IMR-90 (cell line): ENCODE data around the gene UNC93A. TPM values are rescaled to one million over a fixed set of nuclear protein-coding genes. Genes with fewer than 3 reads are reported as not detected.

Experiments
- ATAC-seq: fragments of 200-7000 bp; cut with Tn5 transposase; 2 replicates; pipeline ENCODE4 v1.9.1; 2020; ENCODE audit warnings: low read depth, mild to moderate bottlenecking, moderate library complexity
- BruUV-seq: library from RNA; stranded (reverse); fragments of 400-500 nt; replicated peaks from 2 replicates; lab custom pipeline; 2021; lab: Mats Ljungman, UMichigan
- CTCF ChIA-PET: fragments of 300-600 bp; formaldehyde crosslinking; extraction: SDS; loops from one replicate; lab custom pipeline; 2021; ENCODE audit warnings: antibody characterized with exemption; lab: Yijun Ruan, JAX
- POLR2A ChIA-PET: fragments of 300-600 bp; sonication (Branson Sonifier 250); formaldehyde crosslinking; loops from one replicate; lab custom pipeline; 2022; ENCODE audit warnings: antibody characterized with exemption; ENCODE audit not compliant: unreplicated experiment; lab: Charles Lee
- DNase-seq: peaks from one replicate; pipeline ENCODE4 v3.0.0; 2013
- H2AFZ ChIP-seq: replicated peaks from 2 replicates; pipeline ENCODE3; 2013; ENCODE audit warnings: low read length, mild to moderate bottlenecking; ENCODE audit not compliant: poor library complexity
- H2AK5ac ChIP-seq: 2 replicates; pipeline ENCODE4 v1.6.1; 2013; ENCODE audit warnings: low read depth, low read length, inconsistent platforms
- H2AK9ac ChIP-seq: replicated peaks from 2 replicates; pipeline ENCODE3; 2013; ENCODE audit warnings: mild to moderate bottlenecking, low read depth, low read length, moderate library complexity; ENCODE audit not compliant: poor library complexity
- H2BK120ac ChIP-seq: 2 replicates; pipeline ENCODE4 v1.6.1; 2013; ENCODE audit warnings: low read depth, low read length, inconsistent platforms
- H2BK15ac ChIP-seq: 3 replicates; pipeline ENCODE4 v1.6.1; 2013; ENCODE audit warnings: low read depth, low read length, inconsistent platforms
- H2BK20ac ChIP-seq: 2 replicates; pipeline ENCODE4 v1.6.1; 2013; ENCODE audit warnings: low read depth, mild to moderate bottlenecking, inconsistent platforms, low read length, moderate library complexity
- H2BK5ac ChIP-seq: 2 replicates; pipeline ENCODE4 v1.6.1; 2013; ENCODE audit warnings: mild to moderate bottlenecking, low read depth, low read length, inconsistent platforms; ENCODE audit not compliant: poor library complexity, severe bottlenecking
- H3K14ac ChIP-seq: replicated peaks from 2 replicates; pipeline ENCODE4 v1.6.1; 2013; ENCODE audit warnings: low read depth, low read length, inconsistent platforms
- H3K18ac ChIP-seq: 2 replicates; pipeline ENCODE4 v1.6.1; 2013; ENCODE audit warnings: low read depth, low read length, control low read depth
- H3K23ac ChIP-seq: 2 replicates; pipeline ENCODE4 v1.6.1; 2013; ENCODE audit warnings: low read depth, low read length, inconsistent platforms
- H3K27ac ChIP-seq: 2 replicates; pipeline ENCODE4 v1.5.1; 2013; ENCODE audit warnings: mild to moderate bottlenecking, control low read depth, low read length; ENCODE audit not compliant: insufficient read depth
- H3K27me3 ChIP-seq: 2 replicates; pipeline ENCODE4 v1.6.1; 2013; ENCODE audit warnings: low read length; ENCODE audit not compliant: control insufficient read depth, insufficient read depth
- H3K36me3 ChIP-seq: 2 replicates; pipeline ENCODE4 v1.6.1; 2013; ENCODE audit warnings: low read length, mixed read lengths; ENCODE audit not compliant: control insufficient read depth, insufficient read depth
- H3K4ac ChIP-seq: 2 replicates; pipeline ENCODE4 v1.6.1; 2013; ENCODE audit warnings: low read depth, low read length, inconsistent platforms
- H3K4me1 ChIP-seq: 2 replicates; pipeline ENCODE4 v1.6.1; 2013; ENCODE audit warnings: low read length, mixed read lengths; ENCODE audit not compliant: control insufficient read depth, insufficient read depth
- H3K4me2 ChIP-seq: 2 replicates; pipeline ENCODE4 v1.6.1; 2013; ENCODE audit warnings: low read depth, mild to moderate bottlenecking, control low read depth, low read length, moderate library complexity
- H3K4me3 ChIP-seq: 2 replicates; pipeline ENCODE4 v1.5.1; 2013; ENCODE audit warnings: low read depth, mild to moderate bottlenecking, control low read depth, low read length, moderate library complexity; ENCODE audit not compliant: insufficient read depth
- H3K56ac ChIP-seq: 2 replicates; pipeline ENCODE4 v1.6.1; 2013; ENCODE audit warnings: low read length, inconsistent platforms; ENCODE audit not compliant: insufficient read depth; ENCODE audit errors: extremely low read depth
- H3K79me1 ChIP-seq, 2 experiments: 2 replicates each; pipeline ENCODE4 v1.6.1; 2013; ENCODE audit warnings: low read length in 2 of 2, inconsistent platforms in 1 of 2, low read depth in 1 of 2
- H3K9ac ChIP-seq: 2 replicates; pipeline ENCODE4 v1.6.1; 2013; ENCODE audit warnings: low read depth, low read length, control low read depth
- H3K9me1 ChIP-seq: 2 replicates; pipeline ENCODE4 v1.6.1; 2013; ENCODE audit warnings: low read length, inconsistent platforms; ENCODE audit not compliant: insufficient read depth
- H3K9me3 ChIP-seq: 2 replicates; pipeline ENCODE4 v1.6.1; 2013; ENCODE audit warnings: low read length; ENCODE audit not compliant: control insufficient read depth, insufficient read depth
- H4K20me1 ChIP-seq: 2 replicates; pipeline ENCODE4 v1.6.1; 2013; ENCODE audit warnings: low read length, inconsistent platforms; ENCODE audit not compliant: insufficient read depth
- H4K5ac ChIP-seq: 2 replicates; pipeline ENCODE4 v1.6.1; 2013; ENCODE audit warnings: mild to moderate bottlenecking, low read depth, low read length, control low read depth
- H4K8ac ChIP-seq, 2 experiments: 2 replicates each; pipeline ENCODE4 v1.6.1; 2013; ENCODE audit warnings: low read depth in 2 of 2, low read length in 2 of 2, control low read depth in 1 of 2, inconsistent platforms in 1 of 2
- H4K91ac ChIP-seq: 2 replicates; pipeline ENCODE4 v1.6.1; 2013; ENCODE audit warnings: low read depth, low read length, inconsistent platforms; ENCODE audit not compliant: insufficient read depth
- BHLHE40 ChIP-seq: fragments of 150-350 bp; IDR thresholded peaks from 2 replicates; pipeline ENCODE4 v1.6.1; 2016; ENCODE audit warnings: mild to moderate bottlenecking, low read depth, low read length
- CEBPB ChIP-seq: IDR thresholded peaks from 2 replicates; pipeline ENCODE4 v1.6.1; 2012; ENCODE audit warnings: low read depth, low read length, improper control_type of control experiment
- CHD1 ChIP-seq: IDR thresholded peaks from 2 replicates; pipeline ENCODE4 v1.6.1; 2012; ENCODE audit warnings: low read depth, low read length, improper control_type of control experiment
- ELK1 ChIP-seq: fragments of 150-350 bp; IDR thresholded peaks from 2 replicates; pipeline ENCODE4 v1.6.1; 2016; ENCODE audit warnings: low read depth, mild to moderate bottlenecking, low read length, moderate library complexity, borderline replicate concordance
- FOS ChIP-seq: fragments of 150-350 bp; IDR thresholded peaks from 2 replicates; pipeline ENCODE4 v1.6.1; 2016; ENCODE audit warnings: low read depth, low read length
- MAFK ChIP-seq: IDR thresholded peaks from 2 replicates; pipeline ENCODE4 v1.6.1; 2012; ENCODE audit warnings: low read depth, low read length, improper control_type of control experiment
- MAZ ChIP-seq: IDR thresholded peaks from 2 replicates; pipeline ENCODE4 v1.6.1; 2012; ENCODE audit warnings: low read depth, mild to moderate bottlenecking, low read length, improper control_type of control experiment, moderate library complexity, borderline replicate concordance
- MXI1 ChIP-seq: IDR thresholded peaks from 2 replicates; pipeline ENCODE4 v1.6.1; 2012; ENCODE audit warnings: low read depth, mild to moderate bottlenecking, low read length, moderate library complexity, borderline replicate concordance
- NFE2L2 ChIP-seq: fragments of 150-350 bp; IDR thresholded peaks from 2 replicates; pipeline ENCODE4 v1.6.1; 2016; ENCODE audit warnings: low read depth, mild to moderate bottlenecking, low read length
- POLR2A ChIP-seq: IDR thresholded peaks from 2 replicates; pipeline ENCODE4 v1.6.1; 2012; ENCODE audit warnings: mild to moderate bottlenecking, low read depth, low read length
- RAD21 ChIP-seq: IDR thresholded peaks from 2 replicates; pipeline ENCODE4 v1.6.1; 2012; ENCODE audit warnings: low read length, improper control_type of control experiment
- RCOR1 ChIP-seq: IDR thresholded peaks from 2 replicates; pipeline ENCODE4 v1.6.1; 2012; ENCODE audit warnings: mild to moderate bottlenecking, low read length, improper control_type of control experiment; ENCODE audit not compliant: insufficient replicate concordance
- RFX5 ChIP-seq: IDR thresholded peaks from 2 replicates; pipeline ENCODE4 v1.8.0; 2012; ENCODE audit warnings: low read depth, mild to moderate bottlenecking, low read length, moderate library complexity
- SMC3 ChIP-seq: fragments of 150-350 bp; IDR thresholded peaks from 2 replicates; pipeline ENCODE4 v1.6.1; 2016; ENCODE audit warnings: low read depth, mild to moderate bottlenecking, antibody characterized with exemption, low read length, moderate library complexity
- WGBS, 2 experiments: methylation state at CpG; one replicate each; pipeline versions ENCODE4 v1.1.5 to v1.1.7; 2013; ENCODE audit warnings: missing lambda C conversion rate in 2 of 2; ENCODE audit not compliant: insufficient read length in 1 of 2; ENCODE audit errors: extremely low coverage in 2 of 2; 5-methylcytosine and 5-hydroxymethylcytosine counted together
- dilution Hi-C: fragments of 300-500 bp; cut with HindIII; formaldehyde crosslinking; loops from one replicate; pipeline ENCODE4 v1.14.3; 2018; ENCODE audit warnings: low sequenced_read_pairs; ENCODE audit not compliant: unreplicated experiment
- in situ Hi-C: fragments of 300-500 bp; cut with MboI; formaldehyde crosslinking; loops from 3 replicates; pipeline ENCODE4 v1.14.3; 2019; ENCODE audit warnings: low sequenced_read_pairs, inconsistent platforms, mixed read lengths
- intact Hi-C: fragments of 100-400 bp; cut with micrococcal nuclease; formaldehyde crosslinking; loops from 2 replicates; pipeline ENCODE4 v1.10.0; 2022
- polyA plus RNA-seq, 3 experiments: library from polyadenylated mRNA; depleted of rRNA; stranded (reverse); fragments of >200 nt; gene quantifications; 2 replicates each; pipeline ENCODE4 v1.2.3, GENCODE V29; 2012; ENCODE audit warnings: low replicate concordance in 1 of 3
- total RNA-seq: library from RNA; depleted of rRNA; stranded (reverse); fragments of >200 nt; gene quantifications from 2 replicates; pipeline ENCODE4 v1.2.3, GENCODE V29; 2012
- TF ChIP-seq, protein P1 (sequence below): fragments of 150-350 bp; IDR thresholded peaks from 2 replicates; pipeline ENCODE4 v1.6.1; 2017; ENCODE audit warnings: mild to moderate bottlenecking, antibody characterized with exemption, low read length, low read depth
- TF ChIP-seq, protein P2 (sequence below): conservative IDR thresholded peaks from 2 replicates; pipeline ENCODE4 v1.5.1; 2012; ENCODE audit warnings: mild to moderate bottlenecking, low read depth, low read length, improper control_type of control experiment

The UNC93A gene
- total and polyA plus RNA-seq, 2 of the 4 experiments (the other 2 are of a cell fraction) = not detected

DNA sequence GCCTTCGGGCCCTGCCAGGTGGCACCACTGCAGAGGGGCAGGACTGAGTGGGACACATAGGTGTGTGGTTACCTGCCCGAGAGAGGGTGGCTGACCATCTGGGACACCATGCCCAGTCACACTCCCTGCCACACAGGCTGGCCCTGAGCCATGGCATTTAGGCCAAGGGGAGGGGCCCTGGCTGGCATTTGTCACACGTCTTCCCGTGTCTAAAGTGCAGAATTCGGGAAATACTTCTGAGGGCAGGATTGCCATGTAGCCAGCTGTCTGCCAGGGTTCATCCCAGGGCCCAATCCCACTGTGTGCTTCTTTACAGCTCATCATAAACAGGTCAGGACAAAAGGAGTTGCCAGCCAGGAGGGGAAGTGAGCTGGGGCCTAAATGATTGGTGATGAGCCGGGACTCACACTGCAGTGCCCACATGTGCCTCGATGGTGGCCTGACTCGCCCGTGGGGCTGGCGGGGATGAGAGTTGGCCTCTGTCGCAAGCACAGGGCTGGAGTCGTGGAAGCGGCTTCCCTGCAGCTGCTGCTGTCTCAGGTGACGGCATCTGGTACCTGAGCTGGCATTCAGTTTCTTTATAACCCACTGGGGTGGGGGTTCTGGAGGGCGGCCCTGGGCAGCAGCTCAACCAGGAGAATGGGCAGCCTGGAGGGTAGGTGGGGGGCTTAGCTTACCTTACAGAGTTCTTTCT, 5.9 kb upstream of the UNC93A start:
- no TSS peak for BruUV-seq
- Histone ChIP-seq H3K18ac (no peak overlapping the region), H2BK20ac (no peak overlapping the region), H3K23ac (no peak overlapping the region), H3K36me3 (no peaks in the 10 kb centered on the region), H2BK15ac (no peak overlapping the region), H3K4ac (no peak overlapping the region), H3K27ac (no peak overlapping the region), H2AK9ac (no peak overlapping the region), H4K20me1 (no peaks in the 10 kb centered on the region), H4K5ac (no peak overlapping the region), H2BK120ac (no peak overlapping the region), H3K9me1 (no peaks in the 10 kb centered on the region), H3K9me3 (peaks cover 10% of the 10 kb centered on the region), H2BK5ac (no peak overlapping the region), H3K56ac (no peak overlapping the region), H3K4me3 (no peak overlapping the region), H4K91ac (no peak overlapping the region), H2AFZ (no peak overlapping the region), H3K14ac (no peak overlapping the region), H2AK5ac (no peak overlapping the region), H3K4me2 (no peak overlapping the region), H3K27me3 (no peaks in the 10 kb centered on the region), H3K79me1 (no peaks in the 10 kb centered on the region), H3K4me1 (no peaks in the 10 kb centered on the region), H3K9ac (no peak overlapping the region), H4K8ac (no peak overlapping the region)
- ChIA-PET POLR2A (no interaction called here), CTCF (no interaction called here)
- TF ChIP-seq ELK1 (no peak), CHD1 (no peak), SMC3 (no peak), MAFK (no peak), FOS (no peak), CEBPB (no peak), RAD21 (no peak), POLR2A (no peak), MAZ (no peak), MXI1 (no peak), NFE2L2 (no peak), RFX5 (no peak), RCOR1 (no peak), BHLHE40 (no peak)
- TF ChIP-seq, protein P1, sequence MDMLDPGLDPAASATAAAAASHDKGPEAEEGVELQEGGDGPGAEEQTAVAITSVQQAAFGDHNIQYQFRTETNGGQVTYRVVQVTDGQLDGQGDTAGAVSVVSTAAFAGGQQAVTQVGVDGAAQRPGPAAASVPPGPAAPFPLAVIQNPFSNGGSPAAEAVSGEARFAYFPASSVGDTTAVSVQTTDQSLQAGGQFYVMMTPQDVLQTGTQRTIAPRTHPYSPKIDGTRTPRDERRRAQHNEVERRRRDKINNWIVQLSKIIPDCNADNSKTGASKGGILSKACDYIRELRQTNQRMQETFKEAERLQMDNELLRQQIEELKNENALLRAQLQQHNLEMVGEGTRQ = no peak
- TF ChIP-seq, protein P2, sequence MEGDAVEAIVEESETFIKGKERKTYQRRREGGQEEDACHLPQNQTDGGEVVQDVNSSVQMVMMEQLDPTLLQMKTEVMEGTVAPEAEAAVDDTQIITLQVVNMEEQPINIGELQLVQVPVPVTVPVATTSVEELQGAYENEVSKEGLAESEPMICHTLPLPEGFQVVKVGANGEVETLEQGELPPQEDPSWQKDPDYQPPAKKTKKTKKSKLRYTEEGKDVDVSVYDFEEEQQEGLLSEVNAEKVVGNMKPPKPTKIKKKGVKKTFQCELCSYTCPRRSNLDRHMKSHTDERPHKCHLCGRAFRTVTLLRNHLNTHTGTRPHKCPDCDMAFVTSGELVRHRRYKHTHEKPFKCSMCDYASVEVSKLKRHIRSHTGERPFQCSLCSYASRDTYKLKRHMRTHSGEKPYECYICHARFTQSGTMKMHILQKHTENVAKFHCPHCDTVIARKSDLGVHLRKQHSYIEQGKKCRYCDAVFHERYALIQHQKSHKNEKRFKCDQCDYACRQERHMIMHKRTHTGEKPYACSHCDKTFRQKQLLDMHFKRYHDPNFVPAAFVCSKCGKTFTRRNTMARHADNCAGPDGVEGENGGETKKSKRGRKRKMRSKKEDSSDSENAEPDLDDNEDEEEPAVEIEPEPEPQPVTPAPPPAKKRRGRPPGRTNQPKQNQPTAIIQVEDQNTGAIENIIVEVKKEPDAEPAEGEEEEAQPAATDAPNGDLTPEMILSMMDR = no peak
- DNase-seq = no peak
- dilution Hi-C loops (no loop called here), intact Hi-C loops (no loop called here), in situ Hi-C loops (no loop called here)
- ATAC-seq = no peak
- 68% methylated on average over 3 of the region's 15 CpGs; no CpG with 5 or more reads in 1 of the 2 experiments for WGBS, 2 experiments
